Right lobe of liver (tissue), 4 donors: Measurements from ENCODE around the gene GPR176.

Experiments
- POLR2A ChIP-seq: fragments of 450-650 bp; IDR thresholded peaks from one replicate; pipeline ENCODE4 v1.6.1; 2017; ENCODE audit warnings: antibody characterized with exemption, mild to moderate bottlenecking
- TF ChIP-seq, protein P1 (sequence below), 4 donors: fragments of 200-600 bp in 3 of 4; fragments of 450-650 bp in 1 of 4; IDR thresholded peaks; one replicate each; pipeline versions ENCODE4 v1.5.1 to v1.8.0; 2016 to 2022; ENCODE audit warnings: antibody characterized with exemption in 4 of 4, mild to moderate bottlenecking in 2 of 4
- donor health status: DM: no; HTN: no; CAD: no.
- donor health status: DM: no; HTN: no; CAD: no.
- donor health status: DM: no; HTN: yes; CAD: no.

DNA sequence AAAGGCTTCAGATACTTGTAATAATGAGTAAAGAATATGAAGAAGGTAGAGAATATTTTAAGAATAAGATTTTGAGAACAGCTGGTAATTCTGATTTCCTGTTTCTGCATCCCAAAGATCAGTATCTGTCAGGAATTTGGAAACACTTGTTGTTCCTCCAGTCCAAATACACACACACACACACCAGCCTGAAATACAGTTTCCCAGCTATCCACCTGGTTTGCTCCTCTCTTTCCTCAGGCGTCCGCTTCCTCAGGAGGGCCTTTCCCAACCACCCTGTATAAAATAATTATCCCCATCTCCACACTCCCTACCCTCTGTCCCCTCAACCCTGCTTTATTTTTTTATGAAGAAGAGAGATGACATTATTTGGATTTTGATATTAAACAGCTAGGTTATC lies 135.4 kb downstream of the GPR176 start:
- TF ChIP-seq, protein P1, sequence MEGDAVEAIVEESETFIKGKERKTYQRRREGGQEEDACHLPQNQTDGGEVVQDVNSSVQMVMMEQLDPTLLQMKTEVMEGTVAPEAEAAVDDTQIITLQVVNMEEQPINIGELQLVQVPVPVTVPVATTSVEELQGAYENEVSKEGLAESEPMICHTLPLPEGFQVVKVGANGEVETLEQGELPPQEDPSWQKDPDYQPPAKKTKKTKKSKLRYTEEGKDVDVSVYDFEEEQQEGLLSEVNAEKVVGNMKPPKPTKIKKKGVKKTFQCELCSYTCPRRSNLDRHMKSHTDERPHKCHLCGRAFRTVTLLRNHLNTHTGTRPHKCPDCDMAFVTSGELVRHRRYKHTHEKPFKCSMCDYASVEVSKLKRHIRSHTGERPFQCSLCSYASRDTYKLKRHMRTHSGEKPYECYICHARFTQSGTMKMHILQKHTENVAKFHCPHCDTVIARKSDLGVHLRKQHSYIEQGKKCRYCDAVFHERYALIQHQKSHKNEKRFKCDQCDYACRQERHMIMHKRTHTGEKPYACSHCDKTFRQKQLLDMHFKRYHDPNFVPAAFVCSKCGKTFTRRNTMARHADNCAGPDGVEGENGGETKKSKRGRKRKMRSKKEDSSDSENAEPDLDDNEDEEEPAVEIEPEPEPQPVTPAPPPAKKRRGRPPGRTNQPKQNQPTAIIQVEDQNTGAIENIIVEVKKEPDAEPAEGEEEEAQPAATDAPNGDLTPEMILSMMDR (IDR thresholded peaks at IDR 0.05), result no peak
- no peak for TF ChIP-seq POLR2A
